DMS53 treated with DMSO at 0.1 percent for 48 hours (cell line): Measurements from ENCODE around the gene MAPK1.
"Not testable (repeated sequence)": the region's sequence is repeated elsewhere in the genome, so short reads cannot be mapped to it uniquely, and the experiment has no call there.

Experiments used
- DNase-seq: peaks from one replicate; lab custom pipeline; 2025; ENCODE audit not compliant: unreplicated experiment; lab: John Stamatoyannopoulos, UW

The MAPK1 gene

DNA sequence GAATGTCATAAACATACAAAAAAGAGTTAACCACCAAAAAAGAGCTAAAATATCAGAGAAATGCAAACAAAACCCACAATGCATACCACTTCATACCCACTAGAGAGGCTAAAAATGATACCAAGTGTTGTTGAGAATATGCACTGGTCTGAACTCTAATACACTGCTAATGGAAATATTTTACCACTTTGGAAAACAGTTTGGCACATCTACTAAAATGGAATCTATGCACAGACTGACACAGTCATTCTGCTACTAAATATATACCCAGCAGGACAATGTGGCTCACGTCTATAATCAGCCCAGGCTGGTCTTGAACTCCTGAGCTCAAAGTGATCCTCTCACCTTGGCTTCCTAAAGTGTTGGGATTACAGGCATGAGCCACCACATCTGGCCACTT lies 18.0 kb downstream of the MAPK1 start:
- no peak for DNase-seq

DNA sequence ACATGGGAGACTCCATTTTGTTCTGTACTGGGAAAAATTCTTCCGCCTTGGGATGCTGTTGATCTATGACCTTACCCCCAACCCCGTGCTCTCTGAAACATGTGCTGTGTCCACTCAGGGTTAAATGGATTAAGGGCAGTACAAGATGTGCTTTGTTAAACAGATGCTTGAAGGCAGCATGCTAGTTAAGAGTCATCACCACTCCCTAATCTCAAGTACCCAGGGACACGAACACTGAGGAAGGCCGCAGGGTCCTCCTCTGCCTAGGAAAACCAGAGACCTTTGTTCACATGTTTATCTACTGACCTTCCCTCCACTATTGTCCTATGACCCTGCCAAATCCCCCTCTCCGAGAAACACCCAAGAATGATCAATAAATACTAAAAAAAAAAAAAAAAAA lies 19.4 kb downstream of the MAPK1 start:
- DNase-seq, result not testable (repeated sequence)

- DNase-seq, result no peak
These were observed 21.6 kb downstream of the MAPK1 start for GRCh38 chr22:21845558-21846453.

DNA sequence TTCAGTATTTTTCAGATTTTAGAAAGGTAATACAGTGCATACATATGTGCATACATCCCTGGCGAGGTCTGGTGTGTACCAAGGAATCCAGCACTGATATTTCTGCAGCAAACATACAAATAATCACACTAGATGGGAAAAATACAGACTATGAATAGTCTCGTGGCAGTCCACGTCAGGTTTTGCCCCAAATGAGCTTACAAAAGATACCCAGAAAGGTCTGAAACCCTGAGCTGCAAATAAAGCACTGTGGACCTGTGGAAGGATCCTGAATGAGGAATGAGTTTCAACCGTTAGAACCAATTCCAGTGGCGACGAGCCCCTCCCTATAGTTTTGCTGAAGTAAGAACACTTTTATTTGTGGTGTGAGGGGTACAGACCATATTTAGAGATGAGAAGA lies 24.5 kb downstream of the MAPK1 start:
- no peak for DNase-seq

- DNase-seq, result no peak
These were observed 26.0 kb downstream of the MAPK1 start for GRCh38 chr22:21841422-21841821.

GRCh38 chr22:21840236-21840823 lies 27.1 kb downstream of the MAPK1 start:
- no peak for DNase-seq

DNA sequence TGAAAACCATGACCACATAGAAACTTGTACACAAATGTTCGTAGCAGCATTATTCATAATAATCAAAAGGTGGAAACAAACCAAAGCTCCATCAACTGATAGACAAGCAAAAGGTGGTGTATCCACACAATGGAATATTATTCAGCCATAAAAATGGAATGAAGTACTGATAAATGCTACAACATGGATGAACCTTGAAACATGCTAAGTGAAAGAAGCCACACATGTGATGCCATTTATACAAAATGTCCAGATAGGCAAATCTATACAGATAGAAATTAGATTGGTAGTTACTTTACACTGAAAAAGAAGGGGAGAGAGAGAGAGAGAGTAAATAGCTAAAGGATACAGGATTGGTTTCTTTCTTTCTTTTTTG lies 27.7 kb downstream of the MAPK1 start:
- no peak for DNase-seq

DNA sequence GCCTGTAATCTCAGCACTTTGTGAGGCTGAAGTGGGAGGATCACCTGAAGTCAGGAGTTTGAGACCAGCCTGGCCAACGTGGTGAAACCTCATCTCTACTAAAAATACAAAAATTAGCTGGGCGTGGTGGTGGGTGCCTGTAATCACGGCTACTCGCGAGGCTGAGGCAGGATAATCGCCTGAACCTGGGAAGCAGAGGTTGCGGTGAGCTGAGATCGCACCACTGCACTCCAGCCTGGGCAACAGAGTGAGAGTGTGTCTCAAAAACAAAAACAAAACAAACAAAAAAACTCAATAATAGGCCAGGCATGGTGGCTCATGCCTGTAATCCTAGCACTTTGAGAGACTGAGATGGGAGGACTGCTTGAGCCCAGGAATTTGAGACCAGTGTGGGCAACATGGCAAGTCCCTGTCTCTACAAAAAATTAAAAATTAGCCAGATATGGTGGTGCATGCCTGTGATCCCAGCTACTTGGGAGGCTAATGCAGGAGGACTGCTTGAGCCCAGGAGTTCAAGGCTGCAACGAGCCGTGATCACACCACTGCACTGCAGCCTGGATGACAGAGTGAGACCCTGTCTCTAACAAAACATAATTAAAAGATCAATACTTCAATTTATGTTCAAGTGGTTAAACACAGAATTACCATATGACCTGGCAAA lies 28.2 kb downstream of the MAPK1 start:
- not testable (repeated sequence) for DNase-seq

DNA sequence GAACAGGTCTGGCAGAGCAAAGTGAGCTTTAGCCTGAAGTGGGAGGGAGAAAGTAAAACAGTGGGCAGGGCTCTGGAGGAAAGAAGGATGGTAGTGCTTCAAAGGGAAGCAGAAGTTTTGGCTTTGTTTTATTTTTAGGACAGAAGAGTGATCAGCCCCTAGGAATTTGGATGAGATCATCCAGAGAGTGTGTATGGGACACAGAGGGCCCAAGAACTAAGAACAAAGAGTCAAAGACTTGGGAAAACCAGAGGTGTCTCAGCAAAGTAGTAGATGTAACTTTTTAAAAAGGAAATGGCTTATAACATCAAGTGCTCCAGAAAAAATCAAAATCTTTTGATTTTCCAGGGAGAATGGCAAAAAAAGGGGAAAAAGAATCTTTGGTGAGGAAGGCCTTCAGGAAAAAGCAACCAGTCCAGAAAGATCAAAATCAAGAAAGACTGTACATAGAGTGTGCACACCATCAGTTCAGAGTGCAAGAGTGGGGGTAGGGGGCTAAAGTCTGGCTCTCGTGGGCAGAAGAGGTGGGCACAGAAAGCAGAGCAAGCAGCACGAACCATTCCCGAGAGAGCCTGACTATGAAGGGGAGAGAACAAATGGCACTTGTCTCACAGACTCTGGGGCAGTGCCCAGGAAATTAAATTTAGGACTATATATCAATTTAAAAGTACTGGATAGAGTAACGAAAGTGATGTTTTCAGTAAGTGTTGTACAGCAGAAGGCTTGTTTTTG lies 30.0 kb downstream of the MAPK1 start:
- DNase-seq, result no peak

DNA sequence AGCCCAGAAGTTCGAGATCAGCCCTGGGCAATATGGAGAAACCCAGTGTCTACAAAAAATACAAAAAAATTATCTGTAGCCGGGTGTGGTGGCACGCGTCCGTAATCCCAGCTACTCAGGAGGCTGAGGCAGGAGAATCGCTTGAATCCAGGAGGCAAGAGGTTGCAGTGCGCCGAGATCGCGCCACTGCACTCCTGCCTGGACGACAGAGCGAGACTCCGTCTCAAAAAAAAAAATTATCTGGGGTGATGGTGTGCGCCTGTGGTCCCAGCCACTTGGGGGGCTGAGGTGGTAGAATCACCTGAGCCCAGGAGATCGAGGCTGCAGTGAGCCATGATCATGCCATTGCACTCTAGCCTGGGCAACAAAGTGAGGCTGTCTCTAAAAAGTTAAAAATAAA lies 31.0 kb downstream of the MAPK1 start:
- not testable (repeated sequence) for DNase-seq

GRCh38 chr22:21835378-21835777 lies 32.1 kb downstream of the MAPK1 start:
- no peak for DNase-seq

DNA sequence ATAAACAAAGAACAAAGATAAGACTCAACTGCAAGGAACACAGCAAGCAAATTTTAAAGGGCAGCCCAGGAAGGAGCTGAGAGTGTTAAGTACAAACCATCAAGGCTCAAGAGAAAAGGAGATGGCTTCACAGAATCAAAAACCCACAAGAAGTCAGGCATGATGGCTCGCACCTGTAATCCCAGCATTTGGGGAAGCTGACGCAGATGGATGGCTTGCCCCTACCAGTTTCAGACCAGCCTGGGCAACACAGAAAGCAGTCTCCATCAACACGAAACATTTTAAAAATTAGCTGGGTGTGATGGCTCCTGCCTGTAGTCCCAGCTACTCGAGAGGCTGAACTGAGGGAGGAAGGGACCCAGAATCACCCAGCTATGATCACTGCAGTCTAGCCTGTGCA lies 32.6 kb downstream of the MAPK1 start:
- no peak for DNase-seq

DNA sequence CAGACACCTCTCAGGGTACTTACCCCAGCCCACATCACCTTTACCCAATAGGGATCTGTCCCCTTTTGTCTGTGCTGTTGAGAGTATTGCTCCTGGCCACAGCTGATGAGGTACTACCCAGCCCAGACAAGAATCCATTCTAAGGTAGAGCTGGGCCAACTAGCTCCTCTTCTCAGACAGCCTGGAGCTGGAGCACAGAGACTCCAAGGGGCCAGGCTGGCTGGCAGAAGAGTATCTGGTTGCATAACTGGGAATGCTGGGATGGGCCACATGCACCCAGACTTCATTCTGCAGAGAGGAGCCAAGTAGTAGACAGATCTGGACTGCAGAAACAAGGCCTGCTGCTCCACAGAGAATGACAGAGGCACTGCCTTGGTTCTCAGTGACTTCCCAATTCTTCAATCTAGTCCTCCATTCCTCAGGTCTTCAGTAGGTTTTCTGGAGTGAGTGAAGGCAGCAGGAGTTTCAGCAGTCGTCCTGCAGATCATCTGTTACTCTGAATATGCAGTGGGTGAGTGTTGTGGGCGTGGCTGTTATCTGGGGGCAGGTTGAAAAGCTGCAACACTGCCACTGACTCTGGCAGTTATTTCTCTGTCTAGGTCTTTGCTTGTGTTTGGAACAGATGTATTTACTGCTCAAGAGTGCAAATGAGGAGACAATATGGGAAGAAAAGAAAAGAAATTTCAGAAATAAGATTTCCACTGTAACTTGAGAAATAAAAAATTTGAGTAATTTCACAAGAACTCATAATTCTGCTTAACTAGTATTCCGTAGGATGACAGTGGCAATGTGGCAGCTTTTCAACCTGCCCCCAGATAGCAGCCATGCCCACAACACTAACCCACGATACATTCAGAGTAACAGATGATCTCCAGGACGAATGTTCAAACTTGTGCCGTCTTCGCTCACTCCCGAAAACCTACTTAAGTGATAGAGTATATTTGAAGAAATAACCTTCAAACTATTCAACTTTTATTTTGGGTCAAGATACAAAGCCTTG lies 34.9 kb downstream of the MAPK1 start:
- DNase-seq, result no peak

DNA sequence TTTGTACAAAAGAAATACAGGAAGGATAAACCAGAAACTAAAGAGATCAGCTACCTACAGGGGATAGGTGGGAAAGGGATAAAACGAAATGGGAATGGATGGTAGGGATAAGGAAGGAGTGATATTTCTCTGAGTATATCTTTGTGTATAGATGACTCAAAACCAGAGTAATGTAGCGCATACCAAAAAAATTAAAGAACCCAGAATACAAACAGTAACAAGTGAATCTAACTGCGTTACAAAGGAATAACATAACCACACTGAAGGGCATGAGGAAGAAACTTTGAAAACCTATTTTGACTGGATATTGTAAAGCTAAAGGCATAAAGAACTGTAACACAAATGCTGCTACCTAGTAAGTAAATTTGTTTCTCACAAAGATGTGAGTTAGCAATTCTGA lies 37.9 kb downstream of the MAPK1 start:
- no peak for DNase-seq

GRCh38 chr22:21828268-21828638 lies 39.2 kb downstream of the MAPK1 start:
- DNase-seq, result no peak

DNA sequence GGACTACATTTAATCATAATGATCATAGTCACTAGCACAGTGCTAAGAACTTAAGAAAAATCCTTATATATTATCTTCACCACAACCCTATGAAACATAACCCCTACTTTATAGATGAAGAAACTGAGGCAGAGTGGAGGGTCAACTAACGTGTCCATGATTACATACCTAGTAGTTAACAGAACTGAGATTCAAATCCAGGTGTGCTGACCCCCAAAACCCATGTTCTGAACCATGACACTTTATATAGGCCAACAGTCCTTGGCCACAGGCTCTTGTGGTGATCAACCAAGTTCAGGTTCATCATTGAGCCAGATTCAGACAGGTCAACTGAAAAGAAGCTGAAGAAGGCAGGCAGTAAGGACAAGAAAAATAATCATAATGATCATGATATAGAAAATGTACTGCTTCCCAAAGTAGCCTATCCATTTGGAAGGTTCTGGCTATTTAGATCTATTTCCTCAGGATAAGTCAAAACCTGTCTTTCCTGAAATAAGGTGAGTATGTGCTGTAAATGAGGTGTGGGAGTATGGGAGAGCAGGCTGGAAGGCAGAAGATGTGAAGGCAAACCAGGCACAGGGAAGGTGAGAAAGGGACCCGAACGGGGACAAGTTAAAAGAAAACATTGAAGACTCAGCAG lies 39.7 kb downstream of the MAPK1 start:
- no peak for DNase-seq

DNA sequence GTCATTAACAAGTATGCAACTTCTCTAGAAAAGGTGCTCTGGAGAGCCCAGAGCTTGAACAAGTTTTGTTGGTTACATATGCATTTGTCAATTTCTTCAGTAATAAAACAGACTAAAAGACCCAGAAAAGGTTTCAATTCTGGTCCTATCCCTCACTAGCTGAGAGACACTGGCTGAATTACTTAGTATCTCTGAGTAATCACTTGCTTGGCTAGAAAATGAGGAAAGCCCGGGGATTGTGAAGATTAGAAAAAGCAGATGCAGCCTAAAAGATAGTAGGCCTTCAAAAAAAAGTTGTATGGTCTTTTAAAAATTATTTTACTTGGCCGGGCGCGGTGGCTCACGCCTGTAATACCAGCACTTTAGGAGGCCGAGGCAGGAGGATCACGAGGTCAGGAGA lies 41.2 kb downstream of the MAPK1 start:
- no peak for DNase-seq

DNA sequence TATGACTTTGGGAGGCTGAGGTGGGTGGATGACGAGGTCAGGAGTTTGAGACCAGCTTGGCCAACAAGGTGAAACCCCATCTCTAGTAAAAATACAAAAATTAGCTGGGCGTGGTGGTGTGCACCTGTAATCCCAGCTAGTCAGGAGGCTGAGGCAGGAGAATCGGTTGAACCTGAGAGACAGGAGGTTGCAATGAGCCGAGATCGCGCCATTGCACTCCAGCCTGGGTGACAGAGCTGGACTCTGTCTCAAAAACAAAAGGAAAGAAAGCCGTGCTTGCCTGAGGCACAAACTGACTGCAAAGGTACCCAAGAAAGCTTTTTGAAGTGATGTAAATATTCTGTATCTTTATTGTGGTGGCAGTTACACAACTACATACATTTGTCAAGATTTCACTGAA lies 42.5 kb downstream of the MAPK1 start:
- not testable (repeated sequence) for DNase-seq

DNA sequence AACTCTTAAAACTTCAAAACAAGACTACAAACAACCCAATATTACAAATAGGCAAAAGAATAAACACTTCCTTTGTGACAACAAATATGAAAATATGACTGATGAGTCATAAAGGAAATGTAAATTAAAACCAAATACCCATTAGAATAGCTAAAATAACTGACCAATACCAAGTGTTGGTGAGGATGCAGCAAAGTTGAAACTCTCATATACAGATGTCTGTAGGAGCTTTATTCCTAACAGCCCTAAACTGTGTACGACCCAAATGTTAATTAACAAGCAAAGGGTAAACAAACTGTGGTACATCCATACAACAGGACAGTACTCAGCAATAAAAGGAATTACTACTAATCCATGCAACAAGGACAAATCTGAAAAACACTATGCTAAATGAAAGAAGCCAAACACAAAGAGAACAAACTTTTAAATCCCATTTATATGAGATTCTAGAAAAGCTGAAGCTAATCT lies 43.0 kb downstream of the MAPK1 start:
- no peak for DNase-seq
